ENCODE data around the gene RPL28. TPM values are rescaled to one million over a fixed set of nuclear protein-coding genes. Genes with fewer than 3 reads are reported as not detected.

RPL28 gene
- total RNA-seq, 1 donor from 2014 or later: 1,343 TPM

DNA sequence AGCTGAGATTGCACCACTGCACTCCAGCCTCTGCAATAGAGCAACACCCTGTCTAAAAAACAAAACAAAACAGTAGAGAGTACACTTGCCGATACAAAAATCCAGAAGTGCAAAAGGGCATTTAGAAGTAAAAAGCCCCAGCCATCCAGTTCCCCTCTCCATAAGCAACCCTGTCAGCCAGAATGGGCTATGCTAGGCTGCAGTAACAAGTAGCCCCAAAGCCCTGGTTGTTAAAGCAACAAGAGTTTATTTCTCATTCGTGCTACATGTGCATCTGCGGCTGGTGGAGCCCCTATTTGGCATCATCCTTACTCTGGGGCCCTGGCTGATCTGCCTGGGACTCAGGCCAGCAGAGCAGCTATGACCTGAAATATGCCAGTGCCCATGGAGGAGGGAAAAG lies 38.8 kb downstream of the RPL28 start:
- Histone ChIP-seq H3K27ac (no peak overlapping the region), H3K27me3 (peaks cover 22% of the 10 kb centered on the region), H3K4me3 (no peak overlapping the region), H3K36me3 (no peaks in the 10 kb centered on the region), H3K4me1 (no peaks in the 10 kb centered on the region), H3K9me3 (no peaks in the 10 kb centered on the region)
- intact Hi-C loops (cut with DNase I): no loop called here
- DNase-seq: no peak
- TF ChIP-seq, protein P1, sequence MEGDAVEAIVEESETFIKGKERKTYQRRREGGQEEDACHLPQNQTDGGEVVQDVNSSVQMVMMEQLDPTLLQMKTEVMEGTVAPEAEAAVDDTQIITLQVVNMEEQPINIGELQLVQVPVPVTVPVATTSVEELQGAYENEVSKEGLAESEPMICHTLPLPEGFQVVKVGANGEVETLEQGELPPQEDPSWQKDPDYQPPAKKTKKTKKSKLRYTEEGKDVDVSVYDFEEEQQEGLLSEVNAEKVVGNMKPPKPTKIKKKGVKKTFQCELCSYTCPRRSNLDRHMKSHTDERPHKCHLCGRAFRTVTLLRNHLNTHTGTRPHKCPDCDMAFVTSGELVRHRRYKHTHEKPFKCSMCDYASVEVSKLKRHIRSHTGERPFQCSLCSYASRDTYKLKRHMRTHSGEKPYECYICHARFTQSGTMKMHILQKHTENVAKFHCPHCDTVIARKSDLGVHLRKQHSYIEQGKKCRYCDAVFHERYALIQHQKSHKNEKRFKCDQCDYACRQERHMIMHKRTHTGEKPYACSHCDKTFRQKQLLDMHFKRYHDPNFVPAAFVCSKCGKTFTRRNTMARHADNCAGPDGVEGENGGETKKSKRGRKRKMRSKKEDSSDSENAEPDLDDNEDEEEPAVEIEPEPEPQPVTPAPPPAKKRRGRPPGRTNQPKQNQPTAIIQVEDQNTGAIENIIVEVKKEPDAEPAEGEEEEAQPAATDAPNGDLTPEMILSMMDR (IDR thresholded peaks at IDR 0.05): no peak
- ATAC-seq: no peak

DNA sequence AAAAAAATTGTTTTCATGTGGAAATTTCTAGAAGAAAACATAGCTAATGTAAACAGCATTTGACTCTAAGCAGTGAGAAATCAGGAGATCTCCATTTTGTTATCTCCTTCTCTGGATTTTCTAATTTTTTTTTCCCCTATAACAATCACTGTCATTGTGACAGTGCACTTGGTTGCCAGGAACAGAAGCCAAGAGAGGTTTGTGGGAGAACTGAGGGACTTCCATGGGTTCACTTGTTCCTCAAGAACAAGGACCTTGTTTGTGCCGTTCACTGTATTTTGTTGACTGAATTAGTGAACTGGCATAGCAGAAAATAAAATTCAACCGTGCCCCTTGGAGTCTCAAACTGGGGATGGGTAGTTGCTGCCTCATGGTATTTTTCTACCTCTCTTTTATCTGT lies 40.3 kb downstream of the RPL28 start:
- peaks cover 34% of the 10 kb centered on the region for H3K27me3 ChIP-seq
- no peak for ATAC-seq

DNA sequence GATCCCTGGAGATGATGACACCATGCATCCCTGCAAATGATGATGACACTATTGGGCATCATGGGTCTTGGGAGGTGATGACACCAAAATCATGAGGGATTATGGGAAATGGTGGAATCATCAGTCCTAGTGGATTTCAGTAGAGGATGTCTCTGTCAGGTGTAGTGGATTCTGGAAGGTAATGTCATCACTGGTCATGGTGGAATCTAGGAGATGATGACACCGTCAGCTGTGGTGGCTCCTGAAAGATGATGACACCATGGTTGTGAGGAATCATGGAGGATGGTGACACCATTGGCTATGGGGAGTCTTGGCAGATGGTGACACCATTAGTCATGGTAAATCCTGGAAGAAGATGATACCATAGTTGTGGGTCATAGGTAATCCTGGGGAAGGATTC lies 45.5 kb downstream of the RPL28 start:
- DNase-seq (no peak), ATAC-seq (no peak)
- intact Hi-C loops (cut with DNase I): no loop called here
- Histone ChIP-seq H3K27me3 (peaks cover 57% of the 10 kb centered on the region), H3K27ac (no peak overlapping the region), H3K9me3 (no peaks in the 10 kb centered on the region), H3K36me3 (no peaks in the 10 kb centered on the region), H3K4me3 (no peak overlapping the region), H3K4me1 (no peaks in the 10 kb centered on the region)
- TF ChIP-seq, protein P1 (IDR thresholded peaks at IDR 0.05): no peak

More for the DNA sequence above, 40.3 kb downstream of the RPL28 start:
- TF ChIP-seq, protein P1 (IDR thresholded peaks at IDR 0.05): no peak
- H3K27ac ChIP-seq: no peak overlapping the region
- intact Hi-C loops (cut with DNase I): no loop called here
- H3K9me3 ChIP-seq: no peaks in the 10 kb centered on the region
- H3K4me1 ChIP-seq: no peaks in the 10 kb centered on the region
- no peaks in the 10 kb centered on the region for H3K36me3 ChIP-seq
- H3K4me3 ChIP-seq: no peak overlapping the region
- DNase-seq: no peak

DNA sequence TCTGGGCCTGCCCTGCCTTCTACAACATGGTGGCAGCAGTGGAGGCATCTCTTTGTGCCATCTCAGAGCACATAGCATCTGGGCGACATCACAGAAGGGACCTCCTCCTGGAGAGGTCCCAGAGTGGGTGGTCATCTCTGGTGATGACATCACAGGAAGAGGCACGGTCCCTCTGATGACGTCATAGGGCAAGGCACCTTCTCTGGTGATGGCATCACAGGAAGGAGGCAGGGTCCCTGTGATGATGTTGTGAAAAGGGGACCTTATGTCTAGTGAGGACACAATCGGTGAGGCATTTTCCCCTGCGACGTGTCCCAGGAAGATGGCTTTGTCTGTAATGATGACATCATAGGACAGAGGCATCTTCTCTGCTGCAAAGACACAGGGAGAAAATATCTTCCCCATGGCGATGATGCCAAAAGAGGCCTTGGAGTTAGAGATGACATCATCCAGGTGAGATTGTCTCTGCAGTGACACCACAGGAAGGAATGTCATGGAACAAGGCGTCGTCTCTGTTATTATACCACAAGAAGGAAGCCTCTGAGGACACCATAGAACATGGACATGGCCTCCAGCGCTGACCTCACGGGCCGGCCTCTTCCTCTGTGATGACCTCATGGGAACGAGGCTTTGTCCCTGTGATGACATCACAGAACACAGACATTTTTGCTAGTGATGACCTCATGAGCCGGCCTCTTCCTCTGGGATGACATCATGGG lies 46.7 kb downstream of the RPL28 start:
- DNase-seq: no peak

DNA sequence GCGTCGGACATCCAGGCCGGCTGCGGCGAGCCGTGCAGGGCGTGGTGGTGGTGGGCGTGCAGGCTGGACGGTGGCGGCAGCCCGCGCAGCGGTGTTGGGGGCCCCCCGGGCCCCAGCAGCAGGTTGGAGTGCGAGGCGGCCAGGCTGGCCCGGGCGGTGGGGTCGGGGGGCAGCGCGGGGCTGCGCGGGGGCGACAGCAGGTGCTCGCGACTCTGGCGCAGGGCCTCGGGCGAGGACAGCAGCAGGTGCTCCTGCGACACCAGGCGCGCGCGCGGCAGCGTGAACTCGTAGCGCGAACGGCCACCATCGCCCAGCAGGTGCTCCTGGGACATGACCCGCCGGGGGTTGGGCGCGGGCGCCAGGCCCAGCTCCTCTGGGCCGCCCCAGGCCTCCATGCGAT lies 47.6 kb downstream of the RPL28 start:
- intact Hi-C loops (cut with DNase I): no loop called here
- no peaks in the 10 kb centered on the region for H3K9me3 ChIP-seq
- H3K4me1 ChIP-seq: no peaks in the 10 kb centered on the region
- TF ChIP-seq, protein P1 (IDR thresholded peaks at IDR 0.05): no peak
- no peak overlapping the region for H3K27ac ChIP-seq
- DNase-seq: no peak
- peaks cover 52% of the 10 kb centered on the region for H3K27me3 ChIP-seq
- no peak for ATAC-seq
- no peaks in the 10 kb centered on the region for H3K36me3 ChIP-seq
- H3K4me3 ChIP-seq: no peak overlapping the region

More for the DNA sequence above, 46.7 kb downstream of the RPL28 start:
- Histone ChIP-seq H3K4me1 (no peaks in the 10 kb centered on the region), H3K27ac (no peak overlapping the region), H3K36me3 (no peaks in the 10 kb centered on the region), H3K27me3 (peaks cover 57% of the 10 kb centered on the region), H3K4me3 (no peak overlapping the region), H3K9me3 (no peaks in the 10 kb centered on the region)
- ATAC-seq: no peak
- TF ChIP-seq, protein P1 (IDR thresholded peaks at IDR 0.05): no peak
- intact Hi-C loops (cut with DNase I): no loop called here
